Suprapubic skin (tissue), 4 donors: ENCODE results near the gene SEMA3C. TPM values are rescaled to one million over a fixed set of nuclear protein-coding genes. Genes with fewer than 3 reads are reported as not detected.

Experiments used
- DNase-seq, 2 donors: peaks; one replicate each; pipeline ENCODE4 v3.0.0-alpha.2; 2019; ENCODE audit warnings: low spot score in 2 of 2
- H3K27ac ChIP-seq: fragments of 200-600 bp; sonication (generic); one replicate; pipeline ENCODE4 v1.5.1; 2019
- H3K27me3 ChIP-seq: fragments of 200-600 bp; sonication (generic); one replicate; pipeline ENCODE4 v1.5.1; 2019
- H3K36me3 ChIP-seq: fragments of 200-600 bp; sonication (generic); one replicate; pipeline ENCODE4 v1.5.1; 2019
- H3K4me1 ChIP-seq: fragments of 200-600 bp; sonication (generic); one replicate; pipeline ENCODE4 v1.5.1; 2019
- H3K4me3 ChIP-seq: fragments of 200-600 bp; sonication (generic); one replicate; pipeline ENCODE4 v1.5.1; 2019; ENCODE audit warnings: mild to moderate bottlenecking
- H3K9me3 ChIP-seq: fragments of 200-600 bp; sonication (generic); one replicate; pipeline ENCODE4 v1.5.1; 2019
- CTCF ChIP-seq, 2 donors: fragments of 200-600 bp in 1 of 2; fragments of 450-650 bp in 1 of 2; sonication (generic) in 1 of 2; IDR thresholded peaks; one replicate each; pipeline ENCODE4 v1.5.1; 2016 to 2019; ENCODE audit warnings: antibody characterized with exemption in 2 of 2, mild to moderate bottlenecking in 1 of 2, moderate library complexity in 1 of 2
- EP300 ChIP-seq: sonication (generic); formaldehyde crosslinking; IDR thresholded peaks from one replicate; pipeline ENCODE4 v1.6.1; 2017; ENCODE audit warnings: antibody characterized with exemption
- POLR2A ChIP-seq, 2 donors: fragments of 450-650 bp; IDR thresholded peaks; one replicate each; pipeline ENCODE4 v1.6.1; 2017; ENCODE audit warnings: antibody characterized with exemption in 2 of 2, mild to moderate bottlenecking in 2 of 2, moderate library complexity in 2 of 2
- POLR2AphosphoS5 ChIP-seq, 3 donors: sonication (generic); formaldehyde crosslinking; IDR thresholded peaks; one replicate each; pipeline ENCODE4 v1.6.1; 2017; ENCODE audit warnings: antibody characterized with exemption in 3 of 3
- WGBS: methylation state at CpG from one replicate; pipeline ENCODE4 v1.1.5; 2018; 5-methylcytosine and 5-hydroxymethylcytosine counted together
- total RNA-seq, 4 donors: library from RNA; depleted of rRNA; stranded (reverse); fragments of >200 nt; gene quantifications; one replicate each; pipeline ENCODE4 v1.1.0, GENCODE V29; 2016

Gene SEMA3C
- total RNA-seq, 4 donors from 2014 or later = 46.0 to 105 (median 76.0) TPM

GRCh38 chr7:80960244-80960795 is 41.5 kb upstream of the SEMA3C start:
- 63% methylated on average over 2 of the region's 2 CpGs for WGBS

GRCh38 chr7:80957226-80957777 is 38.5 kb upstream of the SEMA3C start:
- Histone ChIP-seq H3K27ac (no peak overlapping the region), H3K4me1 (no peaks in the 10 kb centered on the region), H3K27me3 (no peaks in the 10 kb centered on the region), H3K4me3 (no peak overlapping the region), H3K9me3 (no peaks in the 10 kb centered on the region), H3K36me3 (no peaks in the 10 kb centered on the region)
- DNase-seq = no peak
- TF ChIP-seq EP300 = no peak
- TF ChIP-seq POLR2A (IDR thresholded peaks at IDR 0.05) = no peak
- no peak for TF ChIP-seq POLR2AphosphoS5 (IDR thresholded peaks at IDR 0.05)
- WGBS = 90% methylated on average over 3 of the region's 3 CpGs

More at GRCh38 chr7:80960244-80960795, 41.5 kb upstream of the SEMA3C start:
- TF ChIP-seq POLR2AphosphoS5 (IDR thresholded peaks at IDR 0.05) = no peak
- TF ChIP-seq POLR2A (IDR thresholded peaks at IDR 0.05) = no peak
- no peak for TF ChIP-seq EP300
- TF ChIP-seq CTCF (IDR thresholded peaks at IDR 0.05) = no peak
- Histone ChIP-seq H3K4me1 (no peaks in the 10 kb centered on the region), H3K27me3 (no peaks in the 10 kb centered on the region), H3K4me3 (no peak overlapping the region), H3K36me3 (no peaks in the 10 kb centered on the region), H3K9me3 (no peaks in the 10 kb centered on the region), H3K27ac (no peak overlapping the region)
- DNase-seq = no peak

GRCh38 chr7:80954191-80954590 is 35.3 kb upstream of the SEMA3C start:
- H3K27ac ChIP-seq = no peak overlapping the region
- TF ChIP-seq EP300 = no peak
- no peak for TF ChIP-seq POLR2AphosphoS5 (IDR thresholded peaks at IDR 0.05)
- TF ChIP-seq POLR2A (IDR thresholded peaks at IDR 0.05) = no peak
- no peak for TF ChIP-seq CTCF (IDR thresholded peaks at IDR 0.05)
- WGBS = 75% methylated on average over 1 of the region's 1 CpG
- no peak overlapping the region for H3K4me3 ChIP-seq
- no peaks in the 10 kb centered on the region for H3K36me3 ChIP-seq
- no peaks in the 10 kb centered on the region for H3K27me3 ChIP-seq
- DNase-seq = no peak
- H3K9me3 ChIP-seq = no peaks in the 10 kb centered on the region
- no peaks in the 10 kb centered on the region for H3K4me1 ChIP-seq

GRCh38 chr7:80950550-80950967 is 31.7 kb upstream of the SEMA3C start:
- Histone ChIP-seq H3K27me3 (no peaks in the 10 kb centered on the region), H3K4me1 (no peaks in the 10 kb centered on the region), H3K4me3 (no peak overlapping the region), H3K27ac (no peak overlapping the region), H3K36me3 (no peaks in the 10 kb centered on the region), H3K9me3 (no peaks in the 10 kb centered on the region)
- no peak for TF ChIP-seq EP300
- TF ChIP-seq POLR2AphosphoS5 (IDR thresholded peaks at IDR 0.05) = no peak
- no peak for TF ChIP-seq CTCF (IDR thresholded peaks at IDR 0.05)
- TF ChIP-seq POLR2A (IDR thresholded peaks at IDR 0.05) = no peak
- 37% methylated on average over 2 of the region's 2 CpGs for WGBS
- no peak for DNase-seq

GRCh38 chr7:80949449-80949848 is 30.6 kb upstream of the SEMA3C start:
- no peak for DNase-seq
- Histone ChIP-seq H3K27me3 (no peaks in the 10 kb centered on the region), H3K27ac (no peak overlapping the region), H3K36me3 (no peaks in the 10 kb centered on the region), H3K4me1 (no peaks in the 10 kb centered on the region), H3K4me3 (no peak overlapping the region), H3K9me3 (no peaks in the 10 kb centered on the region)
- 92% methylated on average over 1 of the region's 1 CpG for WGBS
- TF ChIP-seq EP300 (no peak), POLR2A (IDR thresholded peaks at IDR 0.05) (no peak), CTCF (IDR thresholded peaks at IDR 0.05) (no peak), POLR2AphosphoS5 (IDR thresholded peaks at IDR 0.05) (no peak)
